Mesothelial cell of epicardium (in vitro differentiated cells): ENCODE data around the gene C1QA. TPM values are rescaled to one million over a fixed set of nuclear protein-coding genes. Genes with fewer than 3 reads are reported as not detected.
A peak's percentile ranks its signal among the peaks of the same experiment; 100 is the strongest.

Experiments
- DNase-seq, 2 experiments: peaks; one replicate each; pipeline ENCODE4 v3.0.0; 2021; ENCODE audit warnings: low spot score in 2 of 2; ENCODE audit not compliant: unreplicated experiment in 2 of 2
- H3K27ac Mint-ChIP-seq: 2 replicates; pipeline ENCODE4 v1.8.0; 2021; ENCODE audit warnings: mixed read lengths
- H3K27me3 Mint-ChIP-seq: 2 replicates; pipeline ENCODE4 v1.8.0; 2021; ENCODE audit warnings: low read depth, mixed read lengths
- H3K36me3 Mint-ChIP-seq: 2 replicates; pipeline ENCODE4 v1.8.0; 2021; ENCODE audit warnings: mixed read lengths
- H3K4me1 Mint-ChIP-seq: 2 replicates; pipeline ENCODE4 v1.8.0; 2021; ENCODE audit warnings: mixed read lengths
- H3K4me3 Mint-ChIP-seq: 2 replicates; pipeline ENCODE4 v1.8.0; 2021; ENCODE audit warnings: mild to moderate bottlenecking, moderate library complexity, mixed read lengths
- H3K9me3 Mint-ChIP-seq: 2 replicates; pipeline ENCODE4 v1.8.0; 2021; ENCODE audit warnings: mixed read lengths
- total RNA-seq: library from RNA; stranded (reverse); gene quantifications from 3 replicates; pipeline ENCODE4 v1.2.1, GENCODE V29; 2021
- TF ChIP-seq, protein P1 (sequence below): fragments of 200-600 bp; sonication (generic); IDR thresholded peaks from one replicate; pipeline ENCODE4 v1.5.0; 2021; ENCODE audit warnings: antibody characterized with exemption; ENCODE audit not compliant: unreplicated experiment

The C1QA gene
- total RNA-seq, 1 donor from 2014 or later: not detected

DNA sequence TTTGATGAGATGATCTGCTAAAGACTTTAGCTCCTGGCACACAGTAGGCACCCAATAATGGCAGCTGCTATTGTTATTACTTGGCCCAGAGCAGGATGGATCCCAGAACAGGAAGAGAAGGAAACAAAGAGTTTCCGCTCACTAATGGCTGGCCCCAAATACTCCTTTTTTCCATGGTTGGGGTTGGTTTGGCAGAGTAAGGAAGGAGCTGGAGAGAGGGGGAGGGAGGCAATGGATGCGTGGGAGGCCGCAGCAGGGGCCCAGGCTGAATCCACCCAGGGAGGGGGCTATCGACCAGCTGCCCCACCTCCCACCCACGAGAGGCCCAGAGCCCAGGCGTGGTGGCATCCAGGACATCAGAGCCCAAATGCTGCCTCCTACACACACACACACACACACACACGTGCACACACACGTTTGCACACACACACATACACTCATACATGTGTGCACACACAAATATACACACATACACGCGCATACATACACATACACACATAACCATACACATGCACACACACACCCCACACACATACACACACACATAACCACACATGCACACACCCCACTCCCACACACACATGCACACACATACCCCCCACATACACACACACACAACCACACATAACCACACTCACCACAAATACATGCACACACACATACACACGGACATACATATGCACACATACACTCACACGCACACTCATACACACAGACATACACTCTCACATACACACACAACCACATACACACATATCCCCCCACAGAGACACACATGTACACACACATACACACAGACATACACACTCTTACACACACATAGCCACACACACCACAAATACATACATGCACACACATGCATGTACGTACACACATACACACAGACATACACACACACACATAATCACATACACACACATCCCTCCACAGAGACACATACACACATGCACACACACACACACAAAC, 41.8 kb downstream of the C1QA start:
- H3K4me1 Mint-ChIP-seq: peaks cover 26% of the 10 kb centered on the region
- H3K4me3 Mint-ChIP-seq: no peak overlapping the region
- no peaks in the 10 kb centered on the region for H3K36me3 Mint-ChIP-seq

DNA sequence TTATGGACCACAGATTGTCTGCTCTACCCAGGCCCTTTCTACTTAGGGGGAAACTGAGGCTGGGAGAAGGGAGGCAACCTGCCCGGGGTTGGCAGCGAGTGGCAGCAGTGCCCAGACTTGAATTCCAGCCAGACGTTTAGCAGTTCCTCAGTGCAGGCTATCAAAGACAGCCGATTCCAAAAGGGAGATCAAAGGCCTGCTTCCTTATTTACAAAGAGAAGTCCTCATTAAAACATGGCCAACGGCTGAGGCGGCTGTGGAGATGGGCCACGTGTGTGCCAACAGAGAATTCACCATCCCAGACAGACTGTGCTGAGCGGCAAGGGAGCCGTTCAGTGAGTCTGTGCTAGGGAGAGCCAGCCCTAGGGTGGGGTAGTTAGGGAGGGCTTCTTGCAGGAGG, 44.3 kb downstream of the C1QA start:
- Mint-ChIP-seq H3K9me3 (no peaks in the 10 kb centered on the region), H3K27me3 (no peaks in the 10 kb centered on the region), H3K36me3 (no peaks in the 10 kb centered on the region), H3K4me3 (no peak overlapping the region), H3K4me1 (peaks cover 38% of the 10 kb centered on the region), H3K27ac (no peak overlapping the region)
- TF ChIP-seq, protein P1, sequence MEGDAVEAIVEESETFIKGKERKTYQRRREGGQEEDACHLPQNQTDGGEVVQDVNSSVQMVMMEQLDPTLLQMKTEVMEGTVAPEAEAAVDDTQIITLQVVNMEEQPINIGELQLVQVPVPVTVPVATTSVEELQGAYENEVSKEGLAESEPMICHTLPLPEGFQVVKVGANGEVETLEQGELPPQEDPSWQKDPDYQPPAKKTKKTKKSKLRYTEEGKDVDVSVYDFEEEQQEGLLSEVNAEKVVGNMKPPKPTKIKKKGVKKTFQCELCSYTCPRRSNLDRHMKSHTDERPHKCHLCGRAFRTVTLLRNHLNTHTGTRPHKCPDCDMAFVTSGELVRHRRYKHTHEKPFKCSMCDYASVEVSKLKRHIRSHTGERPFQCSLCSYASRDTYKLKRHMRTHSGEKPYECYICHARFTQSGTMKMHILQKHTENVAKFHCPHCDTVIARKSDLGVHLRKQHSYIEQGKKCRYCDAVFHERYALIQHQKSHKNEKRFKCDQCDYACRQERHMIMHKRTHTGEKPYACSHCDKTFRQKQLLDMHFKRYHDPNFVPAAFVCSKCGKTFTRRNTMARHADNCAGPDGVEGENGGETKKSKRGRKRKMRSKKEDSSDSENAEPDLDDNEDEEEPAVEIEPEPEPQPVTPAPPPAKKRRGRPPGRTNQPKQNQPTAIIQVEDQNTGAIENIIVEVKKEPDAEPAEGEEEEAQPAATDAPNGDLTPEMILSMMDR: no peak
- no peak for DNase-seq

More for the DNA sequence above, 41.8 kb downstream of the C1QA start:
- DNase-seq: no peak
- Mint-ChIP-seq H3K27me3 (no peaks in the 10 kb centered on the region), H3K9me3 (no peaks in the 10 kb centered on the region), H3K27ac (no peak overlapping the region)
- TF ChIP-seq, protein P1: no peak

DNA sequence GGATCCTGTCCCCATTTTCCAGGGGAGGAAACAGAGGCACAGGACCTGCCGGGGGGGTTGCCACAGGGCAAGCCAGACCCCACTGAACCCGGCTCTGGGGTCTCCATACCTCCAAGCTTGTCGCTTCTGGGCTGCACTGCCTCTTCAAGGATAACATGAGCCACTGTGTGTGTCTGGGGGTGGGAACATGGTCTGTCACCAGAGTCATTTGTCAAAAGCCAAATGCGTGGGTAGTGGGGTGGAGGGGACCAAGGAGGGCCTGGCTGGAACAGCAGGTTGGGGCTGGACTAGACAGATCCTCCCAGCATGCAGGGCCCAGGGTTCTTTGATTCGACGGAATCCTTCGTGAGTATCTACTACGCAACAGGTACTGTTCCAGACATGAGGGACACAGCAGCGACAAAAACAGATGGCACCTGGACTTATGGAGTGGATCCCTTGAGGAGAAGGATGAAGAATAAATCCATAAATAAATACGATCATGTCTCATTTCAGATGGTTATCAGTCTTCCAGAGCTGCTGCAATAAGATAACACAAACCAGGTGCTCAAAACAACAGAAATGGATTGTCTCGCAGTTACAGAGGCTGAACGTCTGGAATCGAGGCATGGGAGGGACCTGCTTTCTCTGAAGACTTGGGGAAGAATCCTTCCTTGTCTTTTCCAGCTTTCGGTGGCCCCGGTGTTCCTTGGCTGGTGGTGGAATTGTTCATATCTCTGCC, 45.3 kb downstream of the C1QA start:
- Mint-ChIP-seq H3K4me1 (peaks cover 42% of the 10 kb centered on the region), H3K27ac (no peak overlapping the region), H3K9me3 (no peaks in the 10 kb centered on the region), H3K36me3 (no peaks in the 10 kb centered on the region), H3K27me3 (no peaks in the 10 kb centered on the region), H3K4me3 (no peak overlapping the region)
- TF ChIP-seq, protein P1: no peak
- no peak for DNase-seq

DNA sequence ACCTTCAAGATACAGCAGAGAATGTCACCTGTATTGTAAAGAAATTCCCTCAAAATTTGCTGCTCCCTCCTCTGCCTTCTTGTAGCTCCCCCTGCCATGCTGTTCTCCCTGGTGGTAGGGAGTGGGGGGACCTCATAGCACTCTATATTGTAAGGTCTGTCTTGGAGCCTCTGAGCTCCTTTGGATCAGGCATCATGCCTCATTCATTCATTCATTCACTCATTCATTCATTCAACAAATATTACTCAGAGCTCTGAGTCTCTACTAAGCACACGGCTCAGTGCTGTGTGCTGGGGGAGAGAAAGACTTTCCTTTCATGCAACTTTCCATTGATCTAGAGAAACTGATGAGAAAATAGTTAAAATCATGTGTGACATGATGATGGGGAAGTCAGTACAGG, 47.1 kb downstream of the C1QA start:
- Mint-ChIP-seq H3K4me1 (peaks cover 53% of the 10 kb centered on the region), H3K4me3 (no peak overlapping the region), H3K27me3 (peaks cover 2% of the 10 kb centered on the region), H3K27ac (peak overlapping the region; percentile 3), H3K36me3 (no peaks in the 10 kb centered on the region), H3K9me3 (no peaks in the 10 kb centered on the region)
- DNase-seq: no peak
- TF ChIP-seq, protein P1: no peak

DNA sequence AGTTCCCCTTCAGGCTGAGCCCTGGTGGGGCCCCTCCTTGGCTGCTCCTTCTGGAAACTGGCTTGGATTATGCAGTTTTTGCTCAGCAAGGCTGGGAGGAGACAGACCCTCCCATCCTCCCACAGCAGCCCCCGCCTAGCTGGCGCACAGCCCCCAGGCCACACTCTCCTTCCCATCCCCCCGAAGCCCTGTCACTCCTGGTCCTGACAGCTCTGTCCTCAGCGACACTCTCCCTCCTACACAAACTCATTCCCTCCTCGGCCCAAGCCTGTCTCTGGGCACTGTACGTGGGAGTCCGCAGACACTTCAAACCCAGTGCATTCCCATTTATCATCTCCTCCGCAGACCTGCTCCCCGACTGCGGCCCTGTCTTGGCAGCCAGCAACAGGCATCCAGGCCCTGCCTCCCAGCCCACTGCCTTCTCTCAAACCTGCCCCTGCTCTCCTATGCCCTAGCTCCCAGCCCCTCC, 49.2 kb downstream of the C1QA start:
- H3K4me1 Mint-ChIP-seq: peaks cover 55% of the 10 kb centered on the region
- peak; percentile 63 to 78 for DNase-seq
- TF ChIP-seq, protein P1: no peak
- peak overlapping the region; percentile 92 for H3K27ac Mint-ChIP-seq
- H3K9me3 Mint-ChIP-seq: no peaks in the 10 kb centered on the region
- H3K4me3 Mint-ChIP-seq: peak overlapping the region; percentile 19
- H3K27me3 Mint-ChIP-seq: peaks cover 2% of the 10 kb centered on the region
- H3K36me3 Mint-ChIP-seq: no peaks in the 10 kb centered on the region
